KMS-11 (cell line): ENCODE measurements around the gene KDM2A.

Experiments used
- H2AFZ ChIP-seq: fragments of 200-600 bp; sonication (generic); 2 replicates; pipeline ENCODE4 v1.6.1; 2016; ENCODE audit warnings: antibody characterized with exemption, mixed run types, low read depth
- H3K27ac ChIP-seq: fragments of 200-600 bp; sonication (generic); 2 replicates; pipeline ENCODE4 v1.6.1; 2016; ENCODE audit warnings: mild to moderate bottlenecking, mixed run types
- H3K27me3 ChIP-seq: fragments of 200-600 bp; sonication (generic); 2 replicates; pipeline ENCODE4 v1.6.1; 2017; ENCODE audit warnings: mild to moderate bottlenecking, low read depth, mixed run types, moderate library complexity; ENCODE audit not compliant: insufficient read depth
- H3K36me3 ChIP-seq: fragments of 200-600 bp; sonication (generic); 2 replicates; pipeline ENCODE4 v1.6.1; 2017; ENCODE audit warnings: mild to moderate bottlenecking, mixed run types; ENCODE audit not compliant: insufficient read depth
- H3K4me1 ChIP-seq: fragments of 200-600 bp; sonication (generic); 2 replicates; pipeline ENCODE4 v1.6.1; 2016; ENCODE audit warnings: mild to moderate bottlenecking, low read depth, mixed run types; ENCODE audit not compliant: poor library complexity, severe bottlenecking
- H3K4me2 ChIP-seq: fragments of 200-600 bp; sonication (generic); 2 replicates; pipeline ENCODE4 v1.7.0; 2016; ENCODE audit warnings: mild to moderate bottlenecking, mixed run types
- H3K4me3 ChIP-seq: fragments of 200-600 bp; sonication (generic); IDR thresholded peaks from 2 replicates; pipeline ENCODE4 v1.6.1; 2017; ENCODE audit warnings: low read depth, low read length, mixed read lengths; ENCODE audit not compliant: insufficient read depth
- H3K79me2 ChIP-seq: fragments of 200-600 bp; sonication (generic); 2 replicates; pipeline ENCODE4 v1.6.1; 2016; ENCODE audit warnings: low read depth, mixed run types; ENCODE audit not compliant: insufficient read depth
- H3K9ac ChIP-seq: fragments of 200-600 bp; sonication (generic); 2 replicates; pipeline ENCODE4 v1.6.1; 2016; ENCODE audit warnings: mild to moderate bottlenecking, mixed run types
- H4K20me1 ChIP-seq: fragments of 200-600 bp; sonication (generic); 2 replicates; pipeline ENCODE4 v1.6.1; 2016; ENCODE audit warnings: mild to moderate bottlenecking, mixed run types; ENCODE audit not compliant: insufficient read depth
- TF ChIP-seq, protein P1 (sequence below): fragments of 200-600 bp; sonication (generic); conservative IDR thresholded peaks from 2 replicates; pipeline ENCODE4 v1.6.1; 2017; ENCODE audit warnings: low read depth, mild to moderate bottlenecking, antibody characterized with exemption, low read length, moderate library complexity, mixed read lengths

The KDM2A gene

DNA sequence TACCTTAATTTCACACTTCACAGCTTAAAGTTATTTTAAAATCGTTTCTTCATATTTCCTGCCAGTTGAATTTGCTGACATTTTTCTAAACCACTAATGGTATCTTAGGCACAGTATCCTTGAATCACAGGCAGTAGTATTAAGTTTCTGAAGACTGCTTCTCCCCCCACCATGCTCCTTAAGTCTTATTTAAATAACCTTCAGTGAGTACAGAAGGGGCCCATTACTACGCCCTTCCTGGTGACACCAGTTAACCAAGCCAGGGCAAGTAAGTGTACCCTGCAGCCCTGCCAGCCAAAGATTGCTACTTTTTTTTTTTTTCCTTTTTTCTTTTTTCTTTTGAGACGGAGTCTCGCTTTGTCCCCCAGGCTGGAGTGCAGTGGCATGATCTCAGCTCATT, 19.9 kb downstream of the KDM2A start:
- no peak overlapping the region for H3K4me3 ChIP-seq
- TF ChIP-seq, protein P1, sequence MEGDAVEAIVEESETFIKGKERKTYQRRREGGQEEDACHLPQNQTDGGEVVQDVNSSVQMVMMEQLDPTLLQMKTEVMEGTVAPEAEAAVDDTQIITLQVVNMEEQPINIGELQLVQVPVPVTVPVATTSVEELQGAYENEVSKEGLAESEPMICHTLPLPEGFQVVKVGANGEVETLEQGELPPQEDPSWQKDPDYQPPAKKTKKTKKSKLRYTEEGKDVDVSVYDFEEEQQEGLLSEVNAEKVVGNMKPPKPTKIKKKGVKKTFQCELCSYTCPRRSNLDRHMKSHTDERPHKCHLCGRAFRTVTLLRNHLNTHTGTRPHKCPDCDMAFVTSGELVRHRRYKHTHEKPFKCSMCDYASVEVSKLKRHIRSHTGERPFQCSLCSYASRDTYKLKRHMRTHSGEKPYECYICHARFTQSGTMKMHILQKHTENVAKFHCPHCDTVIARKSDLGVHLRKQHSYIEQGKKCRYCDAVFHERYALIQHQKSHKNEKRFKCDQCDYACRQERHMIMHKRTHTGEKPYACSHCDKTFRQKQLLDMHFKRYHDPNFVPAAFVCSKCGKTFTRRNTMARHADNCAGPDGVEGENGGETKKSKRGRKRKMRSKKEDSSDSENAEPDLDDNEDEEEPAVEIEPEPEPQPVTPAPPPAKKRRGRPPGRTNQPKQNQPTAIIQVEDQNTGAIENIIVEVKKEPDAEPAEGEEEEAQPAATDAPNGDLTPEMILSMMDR = no peak
- no peak overlapping the region for H3K4me2 ChIP-seq
- H4K20me1 ChIP-seq = no peaks in the 10 kb centered on the region
- no peak overlapping the region for H3K27ac ChIP-seq
- no peak overlapping the region for H3K9ac ChIP-seq
- H3K36me3 ChIP-seq = no peaks in the 10 kb centered on the region; the same call in 1 of the 2 replicates
- no peaks in the 10 kb centered on the region for H3K4me1 ChIP-seq
- H3K79me2 ChIP-seq = peaks cover 53% of the 10 kb centered on the region; the same call in 1 of the 2 replicates
- no peak overlapping the region for H2AFZ ChIP-seq
- H3K27me3 ChIP-seq = no peaks in the 10 kb centered on the region

DNA sequence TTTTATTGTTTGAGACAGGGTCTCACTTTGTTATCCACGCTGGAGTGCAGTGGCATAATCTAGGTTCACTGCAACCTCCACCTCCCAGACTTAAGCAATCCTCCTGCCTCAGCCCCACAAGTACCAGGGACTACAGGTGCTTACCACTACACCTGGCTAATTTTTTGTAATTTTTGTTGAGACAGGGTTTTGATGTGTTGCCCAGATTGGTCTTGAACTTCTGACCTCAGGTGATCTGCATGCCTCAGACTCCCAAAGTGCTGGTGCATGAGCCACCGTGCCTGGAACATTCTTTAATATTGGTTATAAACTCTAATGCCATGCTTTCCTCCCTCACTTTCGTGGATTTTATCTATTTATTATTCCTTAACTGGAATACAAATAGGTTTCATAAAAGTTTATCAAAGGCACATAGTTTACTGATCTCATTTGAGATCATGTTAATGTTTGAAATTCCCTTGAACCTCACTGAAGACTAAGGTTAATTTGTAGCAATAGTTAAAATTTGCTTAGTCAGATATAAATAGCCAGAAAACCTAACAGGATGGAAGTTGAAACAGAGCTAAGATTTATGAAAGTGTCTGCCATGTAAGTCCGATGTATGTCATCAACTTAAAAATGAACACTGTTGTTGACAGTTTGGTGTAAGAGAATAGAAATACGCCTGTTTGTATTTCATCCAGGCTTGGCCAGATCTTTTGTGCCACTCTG, 27.6 kb downstream of the KDM2A start:
- no peaks in the 10 kb centered on the region for H3K36me3 ChIP-seq
- peaks cover 34% of the 10 kb centered on the region for H3K79me2 ChIP-seq
- TF ChIP-seq, protein P1 = no peak
- H3K4me2 ChIP-seq = no peak overlapping the region
- no peaks in the 10 kb centered on the region for H3K27me3 ChIP-seq
- H3K27ac ChIP-seq = no peak overlapping the region
- H3K4me1 ChIP-seq = no peaks in the 10 kb centered on the region
- H3K9ac ChIP-seq = no peak overlapping the region
- no peaks in the 10 kb centered on the region for H4K20me1 ChIP-seq
- H3K4me3 ChIP-seq = no peak overlapping the region
- no peak overlapping the region for H2AFZ ChIP-seq

DNA sequence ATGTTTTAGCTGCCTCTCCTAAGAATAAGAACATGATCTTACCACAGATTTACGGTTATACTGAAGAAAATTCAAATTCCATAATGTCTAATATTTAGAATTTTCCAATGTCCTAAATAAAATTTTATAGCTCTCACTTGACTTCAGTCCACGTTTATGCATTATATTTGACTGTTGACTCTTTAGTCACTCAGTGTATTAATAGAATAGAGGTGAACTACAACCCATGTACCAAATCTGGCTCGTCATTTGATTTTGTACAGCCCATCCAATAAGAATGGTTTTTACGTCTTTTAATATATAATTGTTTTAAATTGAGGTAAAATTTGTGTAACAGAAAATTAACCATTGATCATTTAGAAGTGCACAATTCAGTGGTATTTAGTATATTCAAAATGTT, 34.9 kb downstream of the KDM2A start:
- Histone ChIP-seq H3K79me2 (peaks cover 36% of the 10 kb centered on the region), H3K36me3 (no peaks in the 10 kb centered on the region), H3K27ac (no peak overlapping the region), H4K20me1 (no peaks in the 10 kb centered on the region), H2AFZ (no peak overlapping the region), H3K4me1 (no peaks in the 10 kb centered on the region), H3K27me3 (no peaks in the 10 kb centered on the region), H3K9ac (no peak overlapping the region), H3K4me3 (no peak overlapping the region), H3K4me2 (no peak overlapping the region)
- TF ChIP-seq, protein P1 = no peak

DNA sequence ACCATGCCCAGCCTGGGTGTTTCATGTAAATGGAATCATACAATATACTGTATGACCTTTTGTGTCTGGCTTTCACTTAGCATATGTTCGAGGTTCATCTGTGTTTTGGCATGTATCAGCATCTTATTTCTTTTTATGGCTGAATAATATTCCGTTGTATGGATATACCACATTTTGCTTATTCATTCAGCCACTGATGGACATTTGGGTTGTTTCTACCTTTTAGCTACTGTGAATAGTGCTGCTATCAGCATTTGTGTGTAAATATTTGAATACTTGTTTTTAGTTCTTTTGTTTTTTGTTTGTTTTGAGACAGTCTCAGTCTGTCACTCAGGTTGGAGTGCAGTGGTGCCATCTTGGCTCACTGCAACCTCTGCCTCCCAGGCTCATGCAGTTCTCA, 35.7 kb downstream of the KDM2A start:
- Histone ChIP-seq H3K27ac (no peak overlapping the region), H3K4me2 (no peak overlapping the region), H3K27me3 (no peaks in the 10 kb centered on the region), H3K4me3 (no peak overlapping the region), H2AFZ (no peak overlapping the region), H3K79me2 (peaks cover 42% of the 10 kb centered on the region), H4K20me1 (no peaks in the 10 kb centered on the region), H3K36me3 (no peaks in the 10 kb centered on the region), H3K9ac (no peak overlapping the region), H3K4me1 (no peaks in the 10 kb centered on the region)
- TF ChIP-seq, protein P1 = no peak
